HG02970 (cell line): ENCODE measurements around the gene LMAN2L.

ENCODE experiments used
- ATAC-seq: cut with Tn5 transposase; IDR thresholded peaks from one replicate; pipeline ENCODE4 v1.9.1; 2021; ENCODE audit warnings: mild to moderate bottlenecking, moderate library complexity, moderate number of reproducible peaks; ENCODE audit not compliant: unreplicated experiment, low FRiP score

Gene LMAN2L

DNA sequence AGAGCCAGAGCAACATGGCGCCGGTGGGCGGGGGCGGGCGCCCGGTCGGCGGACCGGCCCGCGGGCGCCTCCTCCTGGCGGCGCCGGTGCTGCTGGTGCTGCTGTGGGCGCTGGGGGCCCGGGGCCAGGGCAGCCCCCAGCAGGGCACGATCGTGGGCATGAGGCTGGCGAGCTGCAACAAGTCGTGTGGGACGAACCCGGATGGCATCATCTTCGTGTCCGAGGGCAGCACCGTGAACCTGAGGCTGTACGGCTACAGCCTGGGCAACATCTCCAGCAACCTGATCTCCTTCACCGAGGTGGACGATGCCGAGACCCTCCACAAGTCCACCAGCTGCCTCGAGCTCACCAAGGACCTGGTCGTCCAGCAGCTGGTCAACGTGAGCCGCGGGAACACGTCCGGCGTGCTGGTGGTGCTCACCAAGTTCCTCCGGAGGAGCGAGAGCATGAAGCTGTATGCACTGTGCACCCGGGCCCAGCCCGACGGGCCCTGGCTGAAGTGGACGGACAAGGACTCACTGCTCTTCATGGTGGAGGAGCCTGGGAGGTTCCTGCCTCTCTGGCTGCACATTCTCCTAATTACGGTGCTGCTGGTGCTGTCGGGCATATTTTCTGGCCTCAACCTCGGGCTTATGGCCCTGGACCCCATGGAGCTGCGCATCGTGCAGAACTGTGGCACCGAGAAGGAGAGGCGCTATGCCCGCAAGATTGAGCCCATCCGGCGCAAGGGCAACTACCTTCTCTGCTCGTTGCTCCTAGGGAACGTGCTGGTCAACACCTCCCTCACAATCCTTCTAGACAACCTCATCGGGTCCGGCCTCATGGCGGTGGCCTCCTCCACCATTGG, 21.3 kb upstream of the LMAN2L start:
- ATAC-seq: no peak

DNA sequence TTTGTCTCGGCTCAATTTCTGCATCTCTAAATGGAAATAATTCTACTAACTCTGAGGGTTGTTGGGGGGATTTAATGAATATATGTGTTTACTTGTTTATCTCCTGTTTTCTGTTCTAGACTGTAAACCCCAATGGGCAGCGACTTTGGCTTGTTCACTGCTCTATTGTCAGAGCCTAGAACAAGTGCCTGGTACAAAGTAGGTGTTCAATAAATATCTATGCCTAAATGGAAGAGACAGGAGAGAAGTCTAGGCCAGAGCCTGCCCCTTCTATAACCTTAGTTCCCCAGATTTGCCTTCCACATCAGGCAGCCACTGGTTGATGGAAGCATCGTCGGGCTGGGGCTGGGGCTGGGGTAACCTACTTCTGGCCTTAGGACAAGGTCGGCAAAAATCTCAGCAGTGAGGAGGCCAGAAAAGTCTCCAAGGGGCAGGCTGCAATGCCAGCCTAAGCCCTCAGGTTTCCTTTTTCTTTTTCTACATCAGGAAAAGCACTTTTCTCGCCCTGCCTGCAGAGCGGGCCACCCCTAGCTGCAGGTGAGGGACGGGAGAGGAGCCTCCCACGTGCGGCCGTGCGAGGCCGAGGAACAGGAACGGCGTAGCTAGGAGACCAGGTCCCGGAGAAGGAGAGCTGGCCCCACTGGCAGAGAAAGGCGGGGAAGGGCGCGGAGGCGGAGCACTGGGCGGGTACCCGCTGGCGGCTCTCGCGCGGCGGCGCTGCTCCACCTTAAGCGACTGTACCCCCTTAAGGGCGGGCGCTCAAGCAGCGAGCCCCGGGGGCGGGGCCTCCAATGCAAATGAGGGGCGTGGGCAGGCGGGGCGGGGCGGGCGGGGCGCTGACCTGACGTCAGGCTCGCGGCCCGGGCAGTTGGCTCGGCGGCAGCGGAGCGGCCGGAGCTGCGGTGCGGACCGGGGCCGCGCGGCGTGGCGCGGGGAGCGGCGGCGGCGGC, 20.4 kb upstream of the LMAN2L start, which contains the start of gene CNNM4:
Gene CNNM4, plus strand, starts transcription at position 867 of the 950 bp plus-strand sequence. CDS start 98 bp downstream, outside the sequence.
- peak; percentile 72 for ATAC-seq

DNA sequence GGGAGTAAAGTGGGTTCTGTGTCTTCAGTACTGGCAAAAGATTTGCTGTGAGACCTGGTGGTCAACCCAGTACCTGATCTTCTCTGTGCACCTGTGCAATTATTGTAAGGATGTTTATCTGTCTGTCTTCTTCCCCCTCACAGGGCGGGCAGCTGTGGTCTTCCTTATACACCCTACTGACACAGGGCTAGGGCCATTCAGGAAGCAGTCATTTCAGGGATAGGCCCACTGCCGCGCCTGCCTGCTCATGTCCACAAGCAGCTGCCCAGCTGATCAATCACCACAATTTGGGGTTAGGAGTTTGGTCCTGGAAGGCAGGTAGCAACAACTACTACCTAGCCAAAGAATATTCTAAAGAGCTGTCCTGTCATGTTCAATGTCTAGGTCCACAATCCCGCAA, 19.7 kb upstream of the LMAN2L start:
- ATAC-seq: no peak

DNA sequence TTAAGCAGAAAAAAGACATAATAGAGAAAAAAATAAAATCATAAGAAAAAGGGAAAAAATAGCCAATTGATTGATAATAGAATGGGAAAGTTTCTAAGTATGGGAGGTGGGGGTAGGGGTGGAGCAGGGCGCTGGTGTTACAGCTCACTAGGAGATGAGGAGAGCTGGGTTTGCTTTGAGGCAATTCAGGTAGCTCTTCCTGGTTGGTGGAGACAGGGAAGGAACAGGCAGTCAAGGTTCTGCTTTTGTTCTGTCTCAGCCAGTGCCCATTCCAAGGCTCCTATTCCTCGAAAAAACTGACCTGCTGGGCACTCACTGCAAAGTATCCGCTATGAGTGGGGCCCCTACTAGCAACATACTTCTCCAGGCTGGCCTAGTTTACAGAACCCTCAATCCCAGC, 19.1 kb upstream of the LMAN2L start:
- ATAC-seq: no peak

DNA sequence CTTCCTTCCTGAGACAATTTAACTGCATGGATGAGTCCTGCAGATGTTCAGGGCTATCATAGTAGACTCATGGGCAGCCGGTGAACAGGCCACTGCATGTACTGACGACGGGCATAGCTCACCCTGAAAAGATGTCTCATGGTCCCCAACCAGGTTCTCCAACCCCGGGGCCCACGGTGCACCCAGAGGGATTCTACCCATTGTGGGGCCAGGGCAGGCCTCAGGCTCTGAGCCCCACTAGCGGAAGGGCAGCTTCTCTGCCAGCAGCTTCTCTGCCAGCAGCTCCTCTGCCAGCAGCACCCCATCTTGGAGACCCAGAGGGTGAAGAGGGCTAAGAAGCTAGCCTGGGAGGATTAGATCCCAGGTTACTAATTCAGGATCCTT, 17.6 kb upstream of the LMAN2L start:
- ATAC-seq: no peak

DNA sequence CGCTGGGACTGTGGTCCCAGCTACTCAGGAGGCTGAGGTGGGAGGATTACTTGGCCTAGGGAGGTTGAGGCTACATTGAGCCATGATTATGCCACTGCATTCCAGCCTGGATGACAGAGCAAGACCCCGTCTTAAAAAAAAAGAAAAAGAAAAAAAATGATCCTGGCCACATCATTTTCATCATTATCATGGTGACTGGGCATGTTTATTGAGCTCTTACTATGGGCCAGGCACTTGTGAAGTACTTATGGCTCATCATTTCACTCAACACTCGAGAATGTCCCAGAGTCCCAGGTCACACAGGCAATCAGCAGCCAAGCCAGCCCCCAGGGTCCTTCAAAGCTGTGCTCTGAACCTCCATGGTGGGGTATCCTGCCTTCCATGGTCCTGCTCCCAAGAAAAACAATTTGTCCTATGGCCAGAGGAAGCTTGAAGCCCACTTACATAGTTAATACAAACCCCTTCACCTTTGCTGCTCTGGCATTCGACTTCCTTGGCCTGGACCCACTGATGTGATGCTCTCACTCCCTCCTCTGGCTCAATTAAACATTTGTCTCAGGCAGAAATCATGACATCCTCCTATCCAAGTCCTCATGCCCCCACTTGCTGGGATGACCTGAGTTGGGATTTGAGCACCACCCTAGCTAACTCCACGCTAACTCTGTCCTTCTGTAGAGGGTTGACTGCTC, 17.1 kb upstream of the LMAN2L start:
- ATAC-seq: no peak

DNA sequence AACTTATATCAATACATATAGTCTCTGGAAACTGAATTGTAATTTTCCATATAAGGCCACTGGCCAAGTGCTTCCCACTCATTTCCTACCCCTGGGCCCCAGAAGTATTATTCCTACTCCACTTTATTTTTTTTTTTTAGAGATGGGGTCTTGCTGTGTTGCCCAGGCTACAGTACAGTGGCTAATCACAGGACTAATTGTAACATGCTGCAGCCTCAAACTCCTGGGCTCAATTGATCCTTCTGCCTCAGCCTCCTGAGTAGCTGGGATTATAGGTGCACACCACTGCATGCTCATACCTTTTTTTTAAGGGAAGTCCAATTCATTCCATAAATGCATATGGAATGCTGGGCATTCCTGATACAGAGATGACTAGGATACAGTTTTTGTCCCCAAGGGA, 14.5 kb upstream of the LMAN2L start:
- no peak for ATAC-seq

DNA sequence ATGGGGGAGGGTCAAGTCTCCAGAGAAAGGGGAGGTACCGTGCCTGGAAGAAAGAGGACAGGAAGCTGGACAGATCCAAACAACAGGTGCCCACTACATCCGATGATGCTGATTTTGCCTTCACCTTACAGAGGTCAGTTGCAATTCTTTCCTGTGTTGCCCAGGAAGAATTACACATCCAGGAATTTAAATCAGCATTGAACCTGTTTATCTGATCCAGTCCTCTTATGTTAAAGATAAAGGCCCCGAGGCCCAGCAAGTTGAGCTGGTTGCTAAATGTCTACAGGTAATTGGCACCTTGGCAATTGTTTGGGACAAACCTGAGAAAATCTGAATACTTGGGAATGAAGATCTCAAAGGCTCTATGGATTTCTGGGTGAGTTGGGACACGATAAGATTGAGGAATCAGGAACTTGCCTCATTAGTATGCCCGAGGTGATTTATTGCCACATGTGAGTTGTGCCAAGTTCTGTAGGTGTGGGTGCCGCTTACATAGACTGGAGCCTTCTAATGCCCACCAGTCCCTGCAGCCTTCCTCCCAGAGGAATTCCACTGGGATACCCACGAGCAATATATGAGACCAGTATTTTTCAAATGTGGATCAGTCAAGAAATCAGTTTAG, 13.9 kb upstream of the LMAN2L start:
- no peak for ATAC-seq

DNA sequence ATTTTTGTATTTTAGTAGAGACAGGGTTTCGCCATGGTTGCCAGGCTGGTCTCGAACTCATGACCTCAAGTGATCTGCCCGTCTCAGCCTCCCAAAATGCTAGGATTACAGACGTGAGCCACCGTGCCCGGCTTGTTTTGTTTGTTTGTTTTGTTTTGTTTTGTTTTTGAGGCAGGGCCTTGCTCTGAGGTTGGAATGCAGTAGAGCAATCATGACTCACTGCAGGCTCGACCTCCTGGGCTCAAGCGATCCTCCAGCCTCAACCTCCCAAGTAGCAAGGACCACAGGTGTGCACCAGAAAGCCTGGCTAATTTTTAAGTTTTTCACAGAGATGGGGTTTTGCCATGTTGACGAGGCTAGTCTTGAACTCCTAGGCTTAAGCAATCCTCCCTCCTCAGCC, 11.9 kb upstream of the LMAN2L start:
- ATAC-seq: no peak

DNA sequence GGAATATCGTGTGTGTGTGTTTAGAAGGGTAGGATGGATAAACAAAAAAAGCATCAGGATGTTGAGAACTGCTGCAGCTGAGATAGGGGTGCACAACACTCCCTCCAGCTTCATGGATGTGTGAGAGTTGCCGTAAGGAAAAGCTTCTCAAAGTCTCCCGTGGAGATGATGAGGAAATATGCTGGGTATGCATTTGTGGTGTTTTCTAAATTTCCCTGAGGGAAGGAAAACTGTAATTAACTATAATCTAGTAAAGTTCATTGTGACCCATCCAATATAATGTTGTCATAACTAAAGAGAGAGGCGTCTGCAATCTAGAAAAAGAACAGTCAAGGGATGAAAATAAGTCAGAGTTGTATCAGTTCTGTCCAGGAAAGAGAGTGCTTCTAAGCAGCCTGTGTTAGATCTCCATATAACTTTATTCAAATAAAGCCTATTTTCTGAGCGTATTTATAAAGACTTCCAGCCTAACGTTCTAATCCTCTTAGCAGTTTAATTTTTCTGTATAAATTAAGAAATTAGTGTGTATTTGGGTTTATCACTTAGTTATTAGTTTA, 7.3 kb upstream of the LMAN2L start:
- ATAC-seq: no peak

DNA sequence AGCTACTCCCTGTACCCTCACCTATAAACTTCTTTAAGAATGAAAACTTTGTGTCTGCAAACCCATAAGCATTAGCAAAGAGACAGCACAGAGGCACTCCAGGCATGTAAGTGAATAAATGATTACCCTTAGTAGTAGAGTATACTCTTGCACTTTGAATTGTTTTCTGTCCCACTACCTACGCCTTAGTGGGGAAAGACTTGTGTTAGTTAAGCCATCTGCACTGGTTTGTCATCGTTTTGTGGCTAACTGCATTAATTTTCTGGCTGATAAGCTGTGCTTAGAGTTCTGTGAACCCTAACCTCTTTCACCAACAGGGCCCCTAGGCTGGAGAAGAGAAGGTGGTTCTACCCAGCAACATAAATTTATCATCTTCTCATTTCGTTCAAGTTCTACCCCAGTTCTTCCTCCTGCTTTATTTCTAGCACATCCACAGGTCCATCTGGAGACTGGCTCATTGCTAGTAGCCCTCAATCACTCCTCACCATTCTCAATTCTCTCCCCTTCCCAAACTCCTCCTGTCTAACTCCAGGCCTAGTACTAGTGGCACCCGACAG, 710 bp downstream of the LMAN2L start:
- no peak for ATAC-seq

DNA sequence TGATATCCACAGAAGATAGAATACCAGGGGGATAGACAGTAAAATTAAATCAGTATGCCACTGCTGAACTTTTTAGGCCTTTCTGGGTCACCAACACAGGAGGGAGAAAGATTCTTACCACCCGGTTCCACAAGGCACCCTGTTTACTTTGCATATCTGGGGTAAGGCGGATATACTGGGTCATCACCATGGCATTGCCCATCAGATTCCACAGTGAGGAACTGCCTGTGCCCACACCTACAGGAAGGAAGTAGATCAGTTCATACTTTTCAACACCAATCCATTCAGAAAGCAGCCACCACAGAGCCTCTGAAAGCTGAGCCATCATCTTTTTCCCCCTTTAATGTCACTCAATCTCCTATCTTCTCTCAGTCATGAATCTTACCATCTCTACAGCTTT, 2.0 kb downstream of the LMAN2L start:
- no peak for ATAC-seq

DNA sequence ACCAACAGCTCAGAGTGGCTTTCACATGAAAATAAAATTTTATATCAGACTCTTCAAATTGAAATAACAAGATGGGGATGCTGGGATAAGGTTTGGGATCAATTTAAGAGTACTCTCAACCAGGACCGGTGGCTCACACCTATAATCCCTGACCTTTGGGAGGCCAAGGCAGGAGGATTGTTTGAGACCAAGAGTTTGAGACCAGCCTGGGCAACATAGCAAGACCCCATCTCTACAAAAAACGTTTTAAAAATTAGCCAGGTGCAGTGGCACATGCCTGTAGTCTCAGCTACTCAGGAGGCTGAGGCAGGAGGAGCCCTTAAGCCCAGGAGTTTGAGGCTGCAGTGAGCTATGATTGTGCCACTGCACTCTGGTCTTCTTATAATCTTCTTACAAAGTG, 2.6 kb downstream of the LMAN2L start:
- no peak for ATAC-seq

DNA sequence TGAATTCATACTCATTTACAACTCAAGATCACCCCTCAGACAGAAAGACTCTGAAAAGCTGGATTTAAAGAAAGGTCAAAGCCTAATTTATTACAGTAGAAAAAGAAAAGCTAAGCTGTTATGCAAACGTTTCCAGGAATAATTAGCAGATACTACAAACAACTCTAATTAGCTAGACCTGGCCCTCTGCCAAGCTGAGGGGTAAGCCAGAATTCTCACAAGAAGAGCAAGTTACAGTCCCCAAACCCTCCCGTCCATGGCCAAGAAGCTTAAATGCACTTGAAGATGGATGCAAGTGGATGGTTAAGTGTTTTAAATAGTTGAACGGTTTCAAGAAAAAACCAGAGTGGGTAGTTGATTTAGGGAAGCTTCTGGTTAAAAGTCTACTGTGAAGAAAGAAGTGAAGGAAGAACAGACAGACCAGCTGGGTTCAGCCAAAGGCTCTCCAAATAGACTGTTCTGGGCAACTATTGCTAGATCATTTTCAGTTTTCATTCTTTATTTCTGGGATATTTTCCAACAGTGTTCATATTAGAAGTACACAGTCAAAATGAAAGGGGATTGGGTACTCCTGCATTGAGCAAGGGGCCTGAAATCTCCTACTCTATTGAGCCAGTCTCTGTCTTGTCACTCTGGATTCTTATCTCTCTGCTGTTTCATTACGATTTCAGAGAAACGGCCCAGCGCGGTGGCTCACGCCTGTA, 4.8 kb downstream of the LMAN2L start:
- no peak for ATAC-seq

DNA sequence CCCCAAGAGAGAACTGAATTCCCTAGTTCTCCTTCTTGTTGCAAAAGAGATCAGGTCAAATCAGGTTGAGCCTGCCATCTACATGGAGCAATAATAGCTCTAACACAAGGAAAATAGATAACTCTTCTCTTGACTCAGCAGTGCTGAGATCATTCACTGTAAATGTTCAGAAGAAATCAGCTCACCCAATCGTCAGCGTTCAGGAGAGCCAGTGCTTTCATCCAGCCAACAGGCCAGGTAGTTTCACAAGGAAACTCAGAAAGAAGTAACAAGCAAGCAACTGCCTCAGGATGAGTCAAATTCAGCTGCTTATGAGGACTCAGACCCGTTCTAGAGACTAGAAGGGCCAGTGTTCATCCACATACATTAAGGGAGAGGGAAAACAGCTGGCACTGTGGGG, 5.9 kb downstream of the LMAN2L start:
- ATAC-seq: no peak

DNA sequence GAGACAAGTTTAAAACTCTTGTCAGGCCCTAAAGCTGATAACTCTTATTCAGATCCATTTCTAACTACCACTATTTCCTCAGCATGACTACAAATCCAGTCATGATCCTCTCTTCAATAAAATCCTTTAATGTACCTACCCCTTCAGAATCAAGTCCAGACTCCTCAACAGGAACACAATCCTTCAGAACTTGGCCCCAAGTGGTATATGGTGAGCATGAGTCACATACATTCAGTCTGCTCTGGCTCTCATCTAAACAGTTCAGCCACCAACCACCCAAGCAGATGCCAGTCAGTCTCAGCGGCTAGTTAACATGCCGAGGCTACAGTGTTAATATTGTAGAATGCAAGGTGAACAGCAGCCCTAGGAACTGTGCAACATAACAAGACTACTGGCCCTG, 9.7 kb downstream of the LMAN2L start:
- ATAC-seq: no peak

DNA sequence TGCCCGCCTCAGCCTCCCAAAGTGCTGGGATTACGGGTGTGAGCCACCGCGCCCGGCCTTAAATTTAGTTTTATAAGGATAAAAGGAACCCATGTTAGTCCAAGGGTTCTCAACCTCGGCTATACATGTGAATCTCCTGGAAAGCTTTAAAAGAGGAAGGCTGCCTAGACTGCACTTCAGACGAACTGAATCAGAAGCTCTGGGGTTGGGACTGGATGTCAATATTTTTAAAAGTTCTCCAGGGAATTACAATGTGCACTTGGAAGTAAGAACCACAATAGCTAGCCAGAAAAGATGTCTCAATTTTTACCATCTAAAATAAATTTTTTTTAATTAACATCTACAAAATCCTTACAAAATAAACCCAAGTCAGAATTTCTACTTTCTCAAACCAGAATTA, 10.1 kb downstream of the LMAN2L start:
- no peak for ATAC-seq

DNA sequence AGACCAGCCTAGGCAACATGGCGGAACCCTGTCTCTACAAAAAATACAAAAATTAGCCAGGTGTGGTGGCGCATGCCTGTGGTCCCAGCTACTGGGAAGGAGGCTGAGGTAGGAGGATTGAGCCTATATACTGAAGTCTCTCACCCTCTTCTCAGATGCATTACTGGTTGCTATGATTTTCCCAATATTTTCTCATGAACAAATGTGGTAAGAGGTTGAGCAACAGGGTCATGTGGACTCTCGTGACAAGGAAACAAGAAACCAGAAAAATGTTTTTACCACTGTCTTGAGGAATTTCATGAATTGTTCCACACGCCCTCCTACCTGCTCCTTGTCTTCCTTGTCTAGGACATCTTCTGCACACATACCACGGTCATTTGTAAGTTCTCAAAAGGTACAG, 12.4 kb downstream of the LMAN2L start:
- ATAC-seq: no peak

DNA sequence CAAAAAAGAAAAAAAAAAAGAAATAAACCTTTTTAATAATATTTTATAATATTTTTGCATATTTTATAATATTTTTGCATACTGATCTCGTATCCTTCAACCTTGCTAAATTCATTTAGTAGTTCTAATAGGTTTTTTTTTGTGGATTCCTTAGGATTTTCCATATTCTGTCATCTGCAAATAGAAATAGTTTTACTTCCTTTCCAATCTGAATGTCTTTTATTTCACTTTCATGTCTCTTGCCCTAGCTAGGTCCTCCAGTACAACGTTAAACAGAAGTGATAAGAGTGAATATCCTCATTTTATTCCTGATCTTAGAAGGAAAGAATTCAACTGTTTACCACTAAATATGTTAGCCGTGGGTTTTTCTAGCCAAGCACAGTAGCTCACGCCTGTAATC, 13.7 kb downstream of the LMAN2L start:
- ATAC-seq: no peak
